Neural cell (in vitro differentiated cells): ENCODE measurements around the gene ARID1B.

ENCODE experiments used
- RAD21 ChIP-seq: fragments of 450-650 bp; conservative IDR thresholded peaks from 2 replicates; pipeline ENCODE4 v1.6.1; 2014; ENCODE audit warnings: antibody characterized with exemption, mild to moderate bottlenecking, moderate library complexity
- TF ChIP-seq, protein P1 (sequence below): fragments of 450-650 bp; IDR thresholded peaks from 2 replicates; pipeline ENCODE4 v1.5.1; 2014; ENCODE audit warnings: antibody characterized with exemption, mild to moderate bottlenecking, moderate library complexity; ENCODE audit not compliant: poor library complexity, severe bottlenecking

DNA sequence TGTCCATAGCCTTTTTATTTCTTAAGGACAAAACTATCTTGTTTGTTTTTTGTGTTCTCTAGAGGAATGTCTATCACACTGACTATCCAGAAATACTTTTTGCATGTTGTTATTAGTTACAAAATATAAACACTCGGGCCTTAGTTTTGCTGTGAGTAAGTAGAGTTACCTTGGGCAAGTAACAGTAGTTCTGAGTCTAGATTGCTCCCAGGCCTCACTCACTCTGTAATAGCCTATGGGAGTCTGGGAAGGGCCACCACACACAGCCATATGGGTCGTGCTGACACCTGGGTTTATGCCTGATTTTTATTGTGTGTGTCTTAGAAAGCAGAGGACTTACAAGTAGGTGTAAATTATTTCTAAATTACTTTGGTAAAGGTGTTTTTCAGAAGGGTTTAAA is 360.3 kb downstream of the ARID1B start:
- TF ChIP-seq, protein P1, sequence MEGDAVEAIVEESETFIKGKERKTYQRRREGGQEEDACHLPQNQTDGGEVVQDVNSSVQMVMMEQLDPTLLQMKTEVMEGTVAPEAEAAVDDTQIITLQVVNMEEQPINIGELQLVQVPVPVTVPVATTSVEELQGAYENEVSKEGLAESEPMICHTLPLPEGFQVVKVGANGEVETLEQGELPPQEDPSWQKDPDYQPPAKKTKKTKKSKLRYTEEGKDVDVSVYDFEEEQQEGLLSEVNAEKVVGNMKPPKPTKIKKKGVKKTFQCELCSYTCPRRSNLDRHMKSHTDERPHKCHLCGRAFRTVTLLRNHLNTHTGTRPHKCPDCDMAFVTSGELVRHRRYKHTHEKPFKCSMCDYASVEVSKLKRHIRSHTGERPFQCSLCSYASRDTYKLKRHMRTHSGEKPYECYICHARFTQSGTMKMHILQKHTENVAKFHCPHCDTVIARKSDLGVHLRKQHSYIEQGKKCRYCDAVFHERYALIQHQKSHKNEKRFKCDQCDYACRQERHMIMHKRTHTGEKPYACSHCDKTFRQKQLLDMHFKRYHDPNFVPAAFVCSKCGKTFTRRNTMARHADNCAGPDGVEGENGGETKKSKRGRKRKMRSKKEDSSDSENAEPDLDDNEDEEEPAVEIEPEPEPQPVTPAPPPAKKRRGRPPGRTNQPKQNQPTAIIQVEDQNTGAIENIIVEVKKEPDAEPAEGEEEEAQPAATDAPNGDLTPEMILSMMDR = no peak
- no peak for TF ChIP-seq RAD21
